NCI-H69 (cell line): Measurements from ENCODE around the gene GOLIM4.
"Not testable (repeated sequence)": the region's sequence is repeated elsewhere in the genome, so short reads cannot be mapped to it uniquely, and the experiment has no call there.

Experiments used
- DNase-seq: peaks from one replicate; lab custom pipeline; 2025; lab: John Stamatoyannopoulos, UW

Gene GOLIM4, protein sequence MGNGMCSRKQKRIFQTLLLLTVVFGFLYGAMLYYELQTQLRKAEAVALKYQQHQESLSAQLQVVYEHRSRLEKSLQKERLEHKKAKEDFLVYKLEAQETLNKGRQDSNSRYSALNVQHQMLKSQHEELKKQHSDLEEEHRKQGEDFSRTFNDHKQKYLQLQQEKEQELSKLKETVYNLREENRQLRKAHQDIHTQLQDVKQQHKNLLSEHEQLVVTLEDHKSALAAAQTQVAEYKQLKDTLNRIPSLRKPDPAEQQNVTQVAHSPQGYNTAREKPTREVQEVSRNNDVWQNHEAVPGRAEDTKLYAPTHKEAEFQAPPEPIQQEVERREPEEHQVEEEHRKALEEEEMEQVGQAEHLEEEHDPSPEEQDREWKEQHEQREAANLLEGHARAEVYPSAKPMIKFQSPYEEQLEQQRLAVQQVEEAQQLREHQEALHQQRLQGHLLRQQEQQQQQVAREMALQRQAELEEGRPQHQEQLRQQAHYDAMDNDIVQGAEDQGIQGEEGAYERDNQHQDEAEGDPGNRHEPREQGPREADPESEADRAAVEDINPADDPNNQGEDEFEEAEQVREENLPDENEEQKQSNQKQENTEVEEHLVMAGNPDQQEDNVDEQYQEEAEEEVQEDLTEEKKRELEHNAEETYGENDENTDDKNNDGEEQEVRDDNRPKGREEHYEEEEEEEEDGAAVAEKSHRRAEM

DNA sequence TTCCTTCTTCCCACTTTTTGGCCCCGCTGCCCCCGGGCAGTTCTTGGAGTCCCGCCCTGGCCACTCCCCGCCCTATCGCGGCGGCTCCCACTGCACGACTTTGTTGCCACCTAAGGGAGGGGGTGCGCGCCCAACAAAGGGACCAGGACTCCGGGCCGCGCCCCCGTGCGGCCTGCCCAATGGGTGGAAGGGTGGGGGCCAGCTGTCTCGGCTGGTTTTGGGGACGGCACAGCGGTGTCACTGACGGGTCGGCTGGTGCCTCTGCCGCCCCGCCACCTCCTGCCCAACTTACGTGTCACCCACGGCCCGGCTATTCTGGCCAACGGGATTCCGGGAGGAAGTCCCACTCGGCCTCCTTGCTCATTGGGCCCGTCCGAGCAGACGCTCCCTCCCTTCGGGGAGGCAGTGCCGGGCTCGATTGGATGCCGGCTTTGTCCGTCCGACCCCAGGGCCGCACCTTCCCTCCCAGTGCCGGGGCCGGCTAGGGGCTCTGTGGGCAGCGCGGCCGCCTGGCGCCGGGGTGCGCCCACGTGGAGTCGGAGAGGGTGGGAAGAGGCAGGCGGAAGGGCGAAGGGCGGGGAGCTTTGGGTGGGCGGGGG, at the start of gene GOLIM4:
Gene GOLIM4 (minus strand): TSS at position 314 of the 599 bp plus-strand sequence. CDS start 639 bp downstream, outside the sequence.
- peak; percentile 99 for DNase-seq

DNA sequence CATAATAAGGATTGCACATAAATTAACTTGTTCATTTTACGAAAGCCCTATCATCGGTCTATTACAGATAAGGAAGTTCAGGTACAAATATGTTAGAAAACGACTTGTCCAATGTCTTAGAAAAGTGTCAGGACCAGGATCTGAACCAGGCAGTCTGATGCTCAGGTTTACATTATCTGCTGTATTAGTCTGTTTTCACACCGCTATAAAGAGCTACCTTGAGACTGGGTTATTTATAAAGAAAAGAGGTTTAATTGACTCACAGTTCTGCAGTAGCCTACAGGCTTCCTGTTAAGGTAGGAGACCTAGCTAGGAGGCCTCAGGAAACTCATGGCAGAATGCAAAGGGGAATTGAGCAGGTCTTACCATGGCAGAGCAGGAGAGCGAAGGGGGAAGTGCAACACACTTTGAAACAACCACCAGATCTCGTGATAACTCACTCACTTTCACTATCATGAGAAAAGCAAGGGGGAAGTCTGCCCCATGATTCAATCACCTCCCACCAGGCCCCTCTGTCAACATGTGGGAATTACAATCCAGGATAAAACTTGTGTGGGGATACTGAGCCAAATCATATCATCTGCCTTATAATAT, 45.8 kb upstream of the GOLIM4 start:
- DNase-seq, result no peak

DNA sequence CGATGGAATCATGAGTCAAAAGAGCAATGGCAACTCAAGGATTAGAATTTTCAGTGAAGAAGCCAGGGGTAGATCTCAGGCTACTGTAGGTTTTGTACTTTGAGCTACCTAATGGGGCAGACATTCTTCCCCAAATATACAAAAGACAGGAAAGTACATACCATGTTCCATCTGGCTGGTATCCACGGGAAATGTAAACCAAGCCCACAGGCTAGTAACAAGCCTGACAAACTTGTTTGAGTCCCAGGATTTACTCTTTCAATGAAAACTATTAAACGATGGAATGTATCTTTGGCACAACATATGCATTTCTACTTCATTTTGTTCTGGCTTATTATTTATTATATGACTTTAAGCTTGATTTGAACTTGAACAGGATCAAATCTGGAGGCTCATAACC, 44.2 kb upstream of the GOLIM4 start:
- DNase-seq, result no peak

DNA sequence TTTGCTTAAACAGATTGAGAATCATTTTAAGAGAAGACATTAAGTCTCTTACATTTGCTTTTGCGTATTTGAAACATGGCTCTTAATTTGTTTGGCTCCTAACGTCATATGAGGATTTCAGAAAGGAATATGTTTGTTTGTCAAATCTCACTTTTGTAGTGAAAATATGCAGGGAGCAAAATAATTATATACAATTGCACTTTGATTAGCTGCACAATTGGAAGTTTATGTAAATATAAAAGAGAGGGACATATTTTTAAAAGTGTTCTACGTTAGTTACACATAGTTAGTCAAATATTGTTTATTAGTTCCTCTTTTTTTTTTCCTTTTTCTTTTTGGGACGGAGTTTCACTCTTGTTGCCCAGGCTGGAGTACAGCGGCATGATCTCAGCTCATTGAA, 42.7 kb upstream of the GOLIM4 start:
- no peak for DNase-seq

DNA sequence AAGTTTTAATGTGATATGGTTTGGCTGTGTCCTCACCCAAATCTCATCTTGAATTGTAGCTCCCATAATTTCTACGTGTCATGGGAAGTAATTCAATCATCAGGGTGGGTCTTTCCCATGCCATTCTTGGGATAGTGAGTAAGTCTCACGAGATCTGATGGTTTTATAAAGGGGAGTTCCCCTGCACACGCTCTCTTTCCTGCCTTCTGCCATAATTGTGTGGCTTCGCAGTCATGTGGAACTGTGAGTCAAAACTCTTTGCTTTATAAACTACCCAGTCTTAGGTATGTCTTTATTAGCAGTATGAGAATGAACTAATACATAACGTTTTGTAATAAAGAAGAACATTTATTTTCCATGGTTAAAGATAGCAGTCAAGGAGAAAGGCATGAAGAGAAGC, 39.2 kb upstream of the GOLIM4 start:
- no peak for DNase-seq

DNA sequence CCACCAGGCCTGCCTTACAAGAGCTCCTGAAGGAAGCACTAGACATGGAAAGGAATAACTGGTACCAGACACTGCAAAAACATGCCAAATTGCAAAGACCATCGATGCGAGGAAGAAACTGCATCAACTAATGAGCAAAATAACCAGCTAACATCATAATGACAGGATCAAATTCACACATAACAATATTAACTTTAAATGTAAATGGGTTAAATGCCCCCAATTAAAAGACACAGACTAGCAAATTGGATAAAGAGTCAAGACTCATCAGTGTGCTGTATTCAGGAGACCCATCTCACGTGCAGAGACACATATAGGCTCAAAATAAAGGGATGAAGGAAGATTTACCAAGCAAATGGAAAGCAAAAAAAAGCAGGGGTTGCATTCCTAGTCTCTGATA, 34.5 kb upstream of the GOLIM4 start:
- not testable (repeated sequence) for DNase-seq

DNA sequence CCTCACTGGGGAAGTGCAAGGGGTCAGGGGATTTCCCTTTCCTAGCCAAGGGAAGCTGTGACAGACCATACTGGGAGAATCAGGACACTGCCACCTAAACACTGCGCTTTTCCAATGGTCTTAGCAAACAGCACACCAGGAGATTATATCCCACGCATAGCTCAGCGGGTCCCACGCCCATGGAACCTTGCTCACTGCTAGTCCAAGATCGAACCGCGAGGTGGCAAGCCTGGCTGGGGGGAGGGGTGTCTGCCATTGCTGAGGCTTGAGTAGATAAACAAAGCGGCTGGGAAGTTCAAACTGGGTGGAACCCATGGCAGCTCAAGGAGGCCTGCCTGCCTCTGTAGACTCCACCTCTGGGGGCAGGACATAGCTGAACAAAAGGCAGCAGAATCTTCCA, 32.7 kb upstream of the GOLIM4 start:
- not testable (repeated sequence) for DNase-seq

DNA sequence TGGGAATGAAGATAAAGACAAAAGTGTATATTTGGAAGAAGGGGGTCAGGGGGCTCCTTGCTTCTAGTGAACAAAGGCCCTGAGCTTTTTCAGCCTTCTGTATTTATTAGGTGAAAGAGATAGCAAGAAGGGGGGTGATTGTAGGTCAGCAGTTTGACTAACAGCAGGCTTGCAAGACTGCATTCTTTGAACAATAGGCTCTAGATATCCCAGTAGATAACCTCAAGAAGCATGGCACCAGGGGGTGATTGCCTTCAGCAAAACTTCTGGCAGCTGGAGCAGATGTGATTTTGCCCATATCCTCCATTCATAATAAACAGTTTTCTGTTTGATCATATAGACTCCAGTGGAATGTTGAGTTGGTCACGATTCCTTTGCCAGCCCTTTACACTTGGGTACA, 31.7 kb upstream of the GOLIM4 start:
- no peak for DNase-seq

DNA sequence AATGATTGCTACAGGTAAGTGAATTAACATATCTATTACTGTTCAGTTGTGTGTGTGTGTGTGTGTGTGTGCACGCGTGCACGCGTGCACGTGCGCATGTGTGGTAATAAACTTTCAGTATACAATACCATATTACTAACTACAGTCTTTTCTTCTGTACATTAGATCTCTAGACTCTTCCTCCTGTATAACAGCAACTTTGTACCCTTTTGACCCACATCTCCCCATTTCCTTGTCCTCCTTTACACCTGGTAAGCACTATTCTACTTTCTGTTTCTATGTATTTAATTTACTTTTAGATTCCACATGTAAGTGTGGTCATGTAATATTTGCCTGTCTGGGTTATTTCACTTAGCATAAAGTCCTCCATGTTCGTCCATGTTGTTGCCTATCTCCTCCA, 29.1 kb upstream of the GOLIM4 start:
- DNase-seq, result no peak

DNA sequence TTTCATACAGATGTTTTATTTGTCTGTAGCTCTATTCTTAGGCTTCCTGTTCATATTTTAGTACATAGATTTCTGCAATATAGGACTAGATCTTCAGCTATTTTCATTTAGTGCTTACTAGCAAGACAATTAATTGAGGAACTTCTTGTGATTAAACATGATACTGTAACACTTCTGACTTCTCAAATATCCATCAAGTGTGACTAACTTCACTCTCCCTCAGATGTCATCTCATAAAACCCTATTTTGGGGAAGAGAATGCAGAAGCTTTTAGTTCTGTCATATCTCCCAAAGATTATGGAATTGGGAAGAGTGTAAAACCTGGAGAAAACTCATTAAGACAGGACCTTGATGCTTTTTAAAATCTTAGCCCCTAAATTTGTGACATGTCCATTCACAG, 28.6 kb upstream of the GOLIM4 start:
- no peak for DNase-seq

DNA sequence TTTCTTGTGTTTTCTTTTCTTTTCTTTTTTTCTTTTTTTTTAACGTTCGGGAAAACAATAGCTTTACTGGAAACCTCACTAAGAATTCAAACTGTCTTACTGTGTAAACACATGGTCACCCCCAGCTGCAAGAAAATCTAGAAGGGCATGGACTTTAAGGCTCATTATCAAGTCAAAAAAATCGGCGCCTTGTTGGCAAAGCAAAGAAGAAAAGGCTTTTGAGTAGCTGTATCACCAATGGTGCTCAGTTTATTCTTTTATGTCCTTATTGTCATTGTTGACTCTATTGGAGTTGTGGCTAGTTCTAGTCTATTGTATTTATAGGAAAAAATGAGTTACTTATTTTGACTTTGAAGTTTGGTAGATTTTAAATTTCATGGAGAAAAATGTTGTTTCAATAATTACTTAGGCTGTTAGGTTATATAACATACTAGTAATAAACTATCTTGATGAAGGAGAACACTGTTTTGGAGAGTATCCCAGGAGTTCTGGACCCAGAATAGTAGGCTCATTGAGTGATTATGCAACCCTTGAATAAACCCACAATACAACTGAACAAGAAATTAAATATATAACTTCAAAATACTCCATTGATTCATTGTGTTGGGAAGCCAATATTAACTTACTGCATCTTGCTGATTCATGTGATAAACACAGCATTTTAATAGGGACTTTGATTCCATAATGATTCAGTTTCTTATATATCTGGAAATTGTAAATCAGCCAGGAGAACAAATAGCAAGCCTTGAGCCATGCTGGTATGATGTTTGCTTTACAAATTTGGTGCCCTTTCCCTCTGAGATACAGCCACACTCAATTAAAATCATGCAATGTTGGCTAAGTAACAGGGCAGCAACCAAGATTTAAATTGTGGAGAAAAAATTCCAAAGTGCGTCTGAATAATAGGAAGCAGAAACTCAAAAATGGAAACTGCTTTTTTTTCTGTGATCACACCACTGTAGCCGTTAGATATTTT, 27.8 kb upstream of the GOLIM4 start:
- peak; percentile 57 for DNase-seq

DNA sequence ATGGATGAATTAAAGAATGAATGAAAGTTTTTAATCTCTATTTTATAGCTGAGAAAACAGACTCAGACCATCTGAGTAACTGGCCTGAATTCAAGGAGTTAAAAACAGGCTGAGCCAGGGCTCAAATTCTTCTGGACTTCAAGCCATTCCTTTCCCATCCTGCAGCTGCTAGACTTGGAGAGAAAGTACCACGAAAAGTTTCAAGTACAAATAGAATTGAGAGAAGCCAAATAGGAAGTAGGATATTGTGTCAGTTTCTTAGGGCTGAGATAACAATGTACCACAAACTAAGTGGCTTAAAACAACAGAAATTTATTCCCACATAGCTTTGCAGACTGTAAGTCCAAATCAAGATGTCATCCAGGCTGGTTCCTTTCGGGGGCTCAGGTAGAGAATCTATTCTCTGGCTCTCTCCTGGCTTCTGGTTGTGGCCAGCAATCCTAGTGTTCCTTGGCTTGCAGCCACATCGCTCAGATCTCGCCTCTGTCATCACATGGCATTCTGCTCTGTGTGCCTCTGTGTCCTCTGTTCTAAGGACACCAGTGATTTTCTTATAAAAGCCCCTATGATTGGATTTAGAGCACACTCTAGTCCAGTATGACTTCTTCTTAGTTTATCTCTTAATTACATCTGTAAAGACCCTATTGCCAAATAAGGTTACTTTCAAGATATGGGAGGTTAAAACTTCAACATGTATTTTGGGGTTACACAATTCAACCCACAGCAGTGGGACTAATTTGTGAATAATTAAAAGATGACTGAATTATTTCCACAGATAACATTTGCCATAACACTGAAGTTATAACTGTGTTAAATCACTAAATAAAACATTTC, 25.7 kb upstream of the GOLIM4 start:
- no peak for DNase-seq

DNA sequence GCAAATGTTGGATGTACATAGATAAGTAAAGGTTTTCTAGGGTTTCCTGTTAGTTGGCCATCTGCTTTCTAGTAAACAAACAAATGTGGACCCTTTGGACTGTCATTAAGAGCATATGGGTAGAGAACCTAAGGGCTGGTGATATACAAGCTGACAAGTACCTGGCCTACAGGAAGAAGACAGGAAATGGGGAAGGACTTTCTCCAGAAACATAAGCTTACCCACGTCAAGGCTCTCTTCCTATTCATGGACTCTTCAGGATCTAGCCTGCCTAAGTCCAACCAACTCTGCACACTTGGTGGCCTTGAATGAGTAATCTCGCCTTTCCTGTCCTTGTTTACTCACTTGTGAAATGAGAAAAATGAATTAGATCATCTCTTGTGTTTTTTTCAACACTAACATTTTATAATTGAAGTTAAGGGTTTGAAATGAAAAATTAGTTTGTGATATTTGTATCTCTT, 22.2 kb upstream of the GOLIM4 start:
- DNase-seq, result peak; percentile 63

DNA sequence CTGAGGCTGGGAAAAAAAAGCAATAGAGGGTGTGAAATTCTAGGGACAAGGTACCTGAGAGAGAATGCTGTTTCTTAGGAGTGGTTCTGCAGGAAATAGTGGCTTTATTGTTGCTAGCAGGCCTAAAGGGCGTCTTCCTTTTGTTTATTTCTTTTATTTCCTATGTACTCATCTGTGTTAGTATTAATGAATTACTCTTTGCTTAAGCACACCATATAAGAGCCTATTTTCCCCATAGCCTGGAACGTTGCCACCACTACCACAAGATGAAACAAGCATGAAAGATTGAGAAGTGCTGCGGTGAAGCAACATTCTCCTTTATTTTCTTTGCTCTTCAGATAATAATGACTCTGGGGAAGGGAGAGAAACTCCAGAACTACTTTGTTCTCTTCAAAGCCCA, 21.3 kb upstream of the GOLIM4 start:
- DNase-seq, result peak; percentile 14

DNA sequence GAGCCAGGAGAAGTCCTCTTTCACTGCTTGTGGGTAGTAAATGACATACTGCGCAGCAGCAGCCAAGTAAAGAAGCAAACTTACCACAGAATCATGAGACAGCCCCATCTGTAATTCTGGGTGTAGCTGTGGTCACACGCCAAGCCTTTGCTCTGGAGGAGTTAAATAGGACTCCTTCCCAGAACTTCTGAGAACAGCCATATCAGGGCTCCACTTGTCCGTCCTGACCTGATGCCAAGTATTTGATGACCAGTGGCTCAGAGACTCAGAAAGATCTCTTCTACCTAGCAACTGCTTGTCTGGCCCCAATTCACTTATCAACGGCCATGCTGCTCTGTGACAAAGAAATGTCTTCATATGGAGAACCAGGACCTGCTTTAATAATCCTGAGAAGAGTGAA, 20.6 kb upstream of the GOLIM4 start:
- DNase-seq, result peak; percentile 11

DNA sequence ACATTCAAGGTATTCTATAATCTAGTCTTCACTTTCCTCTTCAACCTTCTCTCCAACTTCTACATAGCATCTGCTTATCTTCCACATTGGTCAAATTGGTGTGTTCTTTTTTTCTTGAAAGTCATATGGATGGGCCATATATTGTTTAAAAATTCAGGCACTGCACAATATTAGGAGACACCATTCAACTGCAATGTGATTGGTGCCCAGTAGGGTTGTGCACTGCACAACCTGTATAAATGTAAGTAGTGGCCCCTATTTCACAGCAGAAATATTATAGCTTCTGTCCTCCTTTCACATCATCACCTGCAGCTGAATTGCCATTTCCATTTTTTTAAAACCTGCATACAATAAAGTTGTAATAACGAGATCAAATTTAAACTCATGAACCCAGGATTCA, 18.1 kb upstream of the GOLIM4 start:
- no peak for DNase-seq

DNA sequence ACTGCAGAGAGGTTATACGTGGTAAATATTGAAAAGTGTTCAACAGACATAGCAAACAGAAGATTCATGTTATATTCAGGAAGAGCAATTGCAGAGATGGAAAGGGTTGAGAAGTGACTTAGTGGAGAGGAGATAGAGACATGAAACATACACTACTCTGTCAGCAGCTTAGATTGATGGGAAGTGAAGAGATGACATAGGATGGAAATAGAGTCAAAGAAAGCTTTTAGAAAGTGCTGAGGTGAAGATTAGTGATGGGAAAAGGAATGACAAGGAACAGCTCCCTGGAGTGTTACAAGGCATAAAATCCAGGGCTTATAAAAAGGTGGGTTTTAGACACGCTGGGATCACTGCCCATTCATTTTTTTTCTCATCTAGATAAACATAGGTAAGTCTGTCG, 17.2 kb upstream of the GOLIM4 start:
- no peak for DNase-seq

DNA sequence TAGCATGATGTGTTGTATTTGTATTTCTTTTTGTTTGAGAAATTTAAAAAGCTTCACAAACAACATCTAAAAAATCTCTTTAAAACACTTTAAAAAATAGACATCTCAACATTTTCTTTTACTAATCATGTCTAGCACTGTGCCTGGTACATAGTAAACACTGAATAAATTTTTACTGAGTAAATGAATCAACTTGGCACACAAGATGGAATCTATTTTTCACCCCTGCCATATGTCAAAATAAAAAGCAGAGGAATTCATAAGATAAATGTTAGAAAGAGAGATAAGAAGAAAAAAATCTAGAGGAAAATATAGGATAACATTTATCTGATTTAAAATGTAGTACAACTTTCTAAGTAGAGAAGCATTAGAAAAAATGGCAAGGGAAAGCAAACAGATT, 8.6 kb upstream of the GOLIM4 start:
- DNase-seq, result no peak

DNA sequence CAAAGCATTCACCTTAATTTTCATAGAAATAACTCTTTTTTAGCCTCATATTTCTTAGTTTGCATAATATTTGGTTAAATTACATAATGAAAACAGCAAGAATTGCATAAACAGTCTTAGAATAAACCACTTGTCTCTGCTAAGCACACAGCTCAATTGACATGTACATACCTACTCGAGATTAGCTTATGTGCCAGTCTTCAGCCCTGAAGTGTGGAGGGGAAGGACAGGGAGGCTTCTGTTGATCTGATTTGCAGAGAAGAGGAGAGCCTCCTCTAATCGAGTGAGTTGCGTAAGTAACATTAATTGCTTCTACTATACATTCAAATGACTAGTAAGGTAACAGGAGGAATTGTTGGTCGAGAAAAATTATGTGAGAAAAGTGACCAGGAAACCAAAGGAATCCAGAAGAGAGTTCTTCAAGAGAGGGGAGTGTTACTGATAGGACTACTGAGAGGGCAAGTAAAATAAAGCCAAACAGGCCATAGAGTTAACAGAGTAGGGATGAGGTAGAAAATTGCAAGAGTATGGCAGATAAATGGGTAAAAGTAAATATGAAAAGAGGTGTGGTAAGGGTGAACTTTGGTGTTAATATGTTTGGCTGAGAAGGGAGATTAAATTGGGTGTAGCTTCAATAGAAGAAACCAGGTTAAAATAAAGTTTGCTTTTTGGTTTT, 7.1 kb upstream of the GOLIM4 start:
- DNase-seq, result no peak
